GM23338 (cell line): Measurements from ENCODE around the gene PHACTR1. TPM values are rescaled to one million over a fixed set of nuclear protein-coding genes. Genes with fewer than 3 reads are reported as not detected.

ENCODE experiments used
- ATAC-seq: fragments of 200-7000 bp; cut with Tn5 transposase; 3 replicates; pipeline ENCODE4 v1.9.1; 2020
- DNase-seq: peaks from one replicate; pipeline ENCODE4 v3.0.0-alpha.2; 2015; ENCODE audit warnings: low spot score
- H2AFZ ChIP-seq: fragments of 200-600 bp; sonication (generic); 2 replicates; pipeline ENCODE4 v1.8.0; 2016; ENCODE audit warnings: antibody characterized with exemption, mild to moderate bottlenecking, moderate library complexity
- H3F3A ChIP-seq: fragments of 200-600 bp; sonication (generic); replicated peaks from 2 replicates; pipeline ENCODE4 v1.8.0; 2017; ENCODE audit warnings: antibody characterized with exemption, mixed run types, low read depth
- H3K27ac ChIP-seq: fragments of 200-600 bp; sonication (generic); 2 replicates; pipeline ENCODE4 v1.6.1; 2016; ENCODE audit warnings: low read depth
- H3K27me3 ChIP-seq: fragments of 200-600 bp; sonication (generic); 2 replicates; pipeline ENCODE4 v1.8.0; 2016; ENCODE audit warnings: mild to moderate bottlenecking, mixed run types, moderate library complexity; ENCODE audit not compliant: insufficient read depth
- H3K36me3 ChIP-seq: fragments of 200-600 bp; sonication (generic); 2 replicates; pipeline ENCODE4 v1.8.0; 2016; ENCODE audit warnings: mild to moderate bottlenecking; ENCODE audit not compliant: insufficient read depth
- H3K4me1 ChIP-seq: fragments of 200-600 bp; sonication (generic); 2 replicates; pipeline ENCODE4 v1.8.0; 2016; ENCODE audit warnings: mild to moderate bottlenecking, moderate library complexity; ENCODE audit not compliant: insufficient read depth
- H3K4me2 ChIP-seq: fragments of 200-600 bp; sonication (generic); 2 replicates; pipeline ENCODE4 v1.7.1; 2017; ENCODE audit warnings: mixed run types
- H3K4me3 ChIP-seq: fragments of 200-600 bp; sonication (generic); 2 replicates; pipeline ENCODE4 v1.6.1; 2016; ENCODE audit warnings: mixed run types
- H3K79me2 ChIP-seq: fragments of 200-600 bp; sonication (generic); replicated peaks from 2 replicates; pipeline ENCODE4 v1.8.0; 2017; ENCODE audit warnings: mild to moderate bottlenecking; ENCODE audit not compliant: insufficient read depth
- H3K9me2 ChIP-seq: fragments of 200-600 bp; sonication (generic); 2 replicates; pipeline ENCODE4 v1.8.0; 2017; ENCODE audit not compliant: insufficient read depth
- H4K20me1 ChIP-seq: fragments of 200-600 bp; sonication (generic); replicated peaks from 2 replicates; pipeline ENCODE4 v1.8.0; 2017; ENCODE audit warnings: mild to moderate bottlenecking; ENCODE audit not compliant: insufficient read depth
- H3K27ac Mint-ChIP-seq: 2 replicates; pipeline ENCODE4 v1.8.0; 2020; ENCODE audit warnings: inconsistent platforms, mild to moderate bottlenecking, moderate library complexity, mixed read lengths
- H3K27me3 Mint-ChIP-seq: 3 replicates; pipeline ENCODE4 v1.8.0; 2022; ENCODE audit warnings: low read depth, mild to moderate bottlenecking, moderate library complexity, mixed read lengths, inconsistent platforms; ENCODE audit not compliant: insufficient read depth, poor library complexity
- H3K36me3 Mint-ChIP-seq: 3 replicates; pipeline ENCODE4 v1.8.0; 2021; ENCODE audit warnings: low read depth, mild to moderate bottlenecking, inconsistent platforms, moderate library complexity, mixed read lengths
- H3K4me1 Mint-ChIP-seq: 3 replicates; pipeline ENCODE4 v1.8.0; 2020; ENCODE audit warnings: mild to moderate bottlenecking, inconsistent platforms, mixed read lengths
- H3K4me3 Mint-ChIP-seq: 3 replicates; pipeline ENCODE4 v1.8.0; 2021; ENCODE audit warnings: moderate library complexity, mild to moderate bottlenecking, inconsistent platforms, mixed read lengths
- H3K9me3 Mint-ChIP-seq: 3 replicates; pipeline ENCODE4 v1.8.0; 2020; ENCODE audit warnings: moderate library complexity, mild to moderate bottlenecking, inconsistent platforms, mixed read lengths
- EZH2phosphoT487 ChIP-seq: fragments of 200-600 bp; sonication (generic); IDR thresholded peaks from one replicate; pipeline ENCODE4 v1.8.1; 2018; ENCODE audit warnings: antibody characterized with exemption; ENCODE audit not compliant: unreplicated experiment
- JUNB ChIP-seq: IDR thresholded peaks from one replicate; pipeline ENCODE4 v1.6.1; 2016; ENCODE audit warnings: antibody characterized with exemption; ENCODE audit not compliant: unreplicated experiment
- NANOG ChIP-seq: IDR thresholded peaks from 2 replicates; pipeline ENCODE4 v1.6.1; 2016; ENCODE audit warnings: antibody characterized with exemption, borderline replicate concordance
- POLR2AphosphoS5 ChIP-seq: IDR thresholded peaks from 2 replicates; pipeline ENCODE4 v1.6.1; 2016; ENCODE audit warnings: antibody characterized with exemption, low read depth
- STAT1 ChIP-seq: IDR thresholded peaks from one replicate; pipeline ENCODE4 v1.6.1; 2016; ENCODE audit warnings: antibody characterized with exemption; ENCODE audit not compliant: unreplicated experiment
- ZNF331 ChIP-seq: fragments of 250-450 bp; sonication (Bioruptor Pico); IDR thresholded peaks from 2 replicates; pipeline ENCODE4 v1.5.0; 2020; ENCODE audit warnings: low read depth, mild to moderate bottlenecking, moderate library complexity
- ZNF462 ChIP-seq: fragments of 250-450 bp; sonication (Bioruptor Pico); IDR thresholded peaks from 2 replicates; pipeline ENCODE4 v1.5.0; 2020; ENCODE audit warnings: mild to moderate bottlenecking, moderate library complexity
- polyA plus RNA-seq: library from polyadenylated mRNA; unstranded; fragments of >200 nt; fragmentation: Nextera tagmentation; extraction: Ambion mirVana; gene quantifications from 2 replicates; pipeline ENCODE4 v1.2.1, GENCODE V29; 2016
- total RNA-seq: library from RNA; depleted of rRNA; stranded (reverse); fragments of >200 nt; shearing (Covaris generic); gene quantifications from 2 replicates; pipeline ENCODE4 v1.2.3, GENCODE V29; 2014
- TF ChIP-seq, protein P1 (sequence below): IDR thresholded peaks from one replicate; pipeline ENCODE4 v1.6.1; 2018; ENCODE audit warnings: antibody characterized with exemption; ENCODE audit not compliant: unreplicated experiment

Gene PHACTR1
- total and polyA plus RNA-seq, 2 experiments from 2014 or later, result 5.9 to 19.3 TPM

DNA sequence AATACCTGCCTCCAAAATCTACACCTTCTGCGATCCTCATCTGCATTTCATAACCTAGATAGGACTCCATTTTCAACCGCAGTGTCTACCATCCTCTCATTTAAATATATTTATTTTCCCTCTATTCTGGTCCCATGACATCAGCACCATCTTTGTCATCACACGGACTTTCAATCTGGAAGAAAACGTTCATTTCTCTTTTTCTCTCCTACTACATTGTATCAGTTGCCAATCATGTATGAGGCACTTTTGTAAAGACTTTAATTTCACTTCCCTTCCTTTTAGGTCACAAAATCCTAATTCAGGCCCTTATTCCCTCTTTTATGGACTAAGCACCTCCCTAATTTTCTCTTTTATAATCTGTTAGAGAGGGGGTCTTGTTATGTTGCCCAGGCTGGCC is 89.6 kb downstream of the PHACTR1 start:
- Histone ChIP-seq H4K20me1 (no peaks in the 10 kb centered on the region), H3K79me2 (no peaks in the 10 kb centered on the region), H3K4me2 (no peak overlapping the region), H3K36me3 (no peaks in the 10 kb centered on the region), H3K9me2 (no peaks in the 10 kb centered on the region), H3K4me1 (no peaks in the 10 kb centered on the region), H2AFZ (no peak overlapping the region), H3K27me3 (no peaks in the 10 kb centered on the region), H3F3A (no peaks in the 10 kb centered on the region), H3K4me3 (no peak overlapping the region), H3K27ac (no peak overlapping the region)
- peaks cover 1% of the 10 kb centered on the region for H3K27me3 Mint-ChIP-seq
- no peak overlapping the region for H3K27ac Mint-ChIP-seq
- no peak overlapping the region for H3K4me3 Mint-ChIP-seq
- no peaks in the 10 kb centered on the region for H3K36me3 Mint-ChIP-seq
- ATAC-seq (no peak), DNase-seq (no peak)
- no peaks in the 10 kb centered on the region for H3K9me3 Mint-ChIP-seq
- H3K4me1 Mint-ChIP-seq, result no peaks in the 10 kb centered on the region; the same call in 2 of the 3 replicates
- TF ChIP-seq ZNF331 (no peak), STAT1 (no peak), JUNB (no peak), EZH2phosphoT487 (no peak), ZNF462 (no peak)

DNA sequence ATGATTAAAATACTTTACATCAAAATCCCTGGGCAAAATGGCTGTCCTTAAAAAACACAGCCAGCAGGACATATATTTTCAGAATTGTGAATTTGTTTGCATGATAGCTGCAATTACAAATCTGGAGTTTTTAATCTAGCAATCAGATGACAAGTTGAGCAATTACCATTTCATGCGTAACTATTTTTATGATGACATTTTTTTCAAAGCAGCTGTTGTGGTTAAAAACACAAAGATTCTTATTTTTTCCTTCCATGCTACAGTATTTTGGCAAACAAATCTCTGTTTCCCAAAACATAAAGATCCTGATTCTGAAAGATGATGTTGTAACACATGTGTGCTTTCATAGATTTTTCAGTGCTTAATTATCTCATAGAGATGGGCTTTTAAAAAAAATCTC is 90.2 kb downstream of the PHACTR1 start:
- Mint-ChIP-seq H3K9me3 (no peaks in the 10 kb centered on the region), H3K27me3 (peaks cover 1% of the 10 kb centered on the region), H3K4me1 (no peaks in the 10 kb centered on the region; the same call in 1 of the 3 replicates), H3K4me3 (no peak overlapping the region), H3K27ac (no peak overlapping the region), H3K36me3 (no peaks in the 10 kb centered on the region)
- DNase-seq (no peak), ATAC-seq (no peak)
- Histone ChIP-seq H3K27me3 (no peaks in the 10 kb centered on the region), H3K79me2 (no peaks in the 10 kb centered on the region), H3K9me2 (no peaks in the 10 kb centered on the region), H3K36me3 (no peaks in the 10 kb centered on the region), H3K4me2 (no peak overlapping the region), H3F3A (no peaks in the 10 kb centered on the region), H3K27ac (no peak overlapping the region), H4K20me1 (no peaks in the 10 kb centered on the region), H2AFZ (no peak overlapping the region), H3K4me1 (no peaks in the 10 kb centered on the region), H3K4me3 (no peak overlapping the region)
- TF ChIP-seq, protein P1, sequence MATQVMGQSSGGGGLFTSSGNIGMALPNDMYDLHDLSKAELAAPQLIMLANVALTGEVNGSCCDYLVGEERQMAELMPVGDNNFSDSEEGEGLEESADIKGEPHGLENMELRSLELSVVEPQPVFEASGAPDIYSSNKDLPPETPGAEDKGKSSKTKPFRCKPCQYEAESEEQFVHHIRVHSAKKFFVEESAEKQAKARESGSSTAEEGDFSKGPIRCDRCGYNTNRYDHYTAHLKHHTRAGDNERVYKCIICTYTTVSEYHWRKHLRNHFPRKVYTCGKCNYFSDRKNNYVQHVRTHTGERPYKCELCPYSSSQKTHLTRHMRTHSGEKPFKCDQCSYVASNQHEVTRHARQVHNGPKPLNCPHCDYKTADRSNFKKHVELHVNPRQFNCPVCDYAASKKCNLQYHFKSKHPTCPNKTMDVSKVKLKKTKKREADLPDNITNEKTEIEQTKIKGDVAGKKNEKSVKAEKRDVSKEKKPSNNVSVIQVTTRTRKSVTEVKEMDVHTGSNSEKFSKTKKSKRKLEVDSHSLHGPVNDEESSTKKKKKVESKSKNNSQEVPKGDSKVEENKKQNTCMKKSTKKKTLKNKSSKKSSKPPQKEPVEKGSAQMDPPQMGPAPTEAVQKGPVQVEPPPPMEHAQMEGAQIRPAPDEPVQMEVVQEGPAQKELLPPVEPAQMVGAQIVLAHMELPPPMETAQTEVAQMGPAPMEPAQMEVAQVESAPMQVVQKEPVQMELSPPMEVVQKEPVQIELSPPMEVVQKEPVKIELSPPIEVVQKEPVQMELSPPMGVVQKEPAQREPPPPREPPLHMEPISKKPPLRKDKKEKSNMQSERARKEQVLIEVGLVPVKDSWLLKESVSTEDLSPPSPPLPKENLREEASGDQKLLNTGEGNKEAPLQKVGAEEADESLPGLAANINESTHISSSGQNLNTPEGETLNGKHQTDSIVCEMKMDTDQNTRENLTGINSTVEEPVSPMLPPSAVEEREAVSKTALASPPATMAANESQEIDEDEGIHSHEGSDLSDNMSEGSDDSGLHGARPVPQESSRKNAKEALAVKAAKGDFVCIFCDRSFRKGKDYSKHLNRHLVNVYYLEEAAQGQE, result no peak
- TF ChIP-seq NANOG (no peak), POLR2AphosphoS5 (no peak)
